ENCODE data around the gene ELOB.

- TF ChIP-seq CTCF (IDR thresholded peaks at IDR 0.05; ENCODE audit: borderline replicate concordance, extremely low read depth, low read length, poor library complexity, severe bottlenecking) (no peak), EZH2 (IDR thresholded peaks at IDR 0.05; ENCODE audit: borderline replicate concordance, low read depth, low read length, severe bottlenecking) (no peak)
Observed at GRCh38 chr16:2762711-2763110, 14.4 kb downstream of the ELOB start.

Measured in DND-41 (cell line).